LHCN-M2 (cell line): ENCODE results near the gene TMEM200B. TPM values are rescaled to one million over a fixed set of nuclear protein-coding genes. Genes with fewer than 3 reads are reported as not detected.
"Not testable (repeated sequence)": the region's sequence is repeated elsewhere in the genome, so short reads cannot be mapped to it uniquely, and the experiment has no call there.

Source experiments
- DNase-seq: peaks from one replicate; pipeline ENCODE4 v3.0.0-alpha.2; 2012; ENCODE audit warnings: low read depth
- total RNA-seq: library from RNA; depleted of rRNA; stranded (reverse); fragments of >200 nt; gene quantifications from 2 replicates; pipeline ENCODE4 v1.2.3, GENCODE V29; 2014; rRNA removed

TMEM200B gene
- total RNA-seq, 1 experiment from 2014 or later: 0.17 TPM

- DNase-seq: no peak
These were observed 10.8 kb downstream of the TMEM200B start for GRCh38 chr1:29112705-29113412.

DNA sequence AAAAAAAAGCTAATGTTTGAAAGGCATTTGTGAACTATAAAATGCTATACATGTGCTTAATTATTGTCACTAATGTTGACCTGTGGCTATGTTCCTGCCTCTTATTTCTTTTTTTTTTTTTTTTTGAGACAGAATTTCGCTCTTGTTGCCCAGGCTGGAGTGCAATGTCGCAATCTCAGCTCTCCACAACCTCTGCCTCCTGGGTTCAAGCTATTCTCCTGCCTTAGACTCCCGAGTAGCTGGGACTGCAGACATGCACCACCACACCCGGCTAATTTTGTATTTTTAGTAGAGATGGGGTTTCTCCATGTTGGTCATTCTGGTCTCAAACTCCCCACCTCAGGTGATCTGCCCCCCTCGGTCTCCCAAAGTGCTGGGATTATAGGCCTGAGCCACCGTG lies 15.7 kb downstream of the TMEM200B start:
- DNase-seq: not testable (repeated sequence)

- peak; percentile 41 for DNase-seq
These were observed 17.9 kb downstream of the TMEM200B start for GRCh38 chr1:29105822-29106221.

DNA sequence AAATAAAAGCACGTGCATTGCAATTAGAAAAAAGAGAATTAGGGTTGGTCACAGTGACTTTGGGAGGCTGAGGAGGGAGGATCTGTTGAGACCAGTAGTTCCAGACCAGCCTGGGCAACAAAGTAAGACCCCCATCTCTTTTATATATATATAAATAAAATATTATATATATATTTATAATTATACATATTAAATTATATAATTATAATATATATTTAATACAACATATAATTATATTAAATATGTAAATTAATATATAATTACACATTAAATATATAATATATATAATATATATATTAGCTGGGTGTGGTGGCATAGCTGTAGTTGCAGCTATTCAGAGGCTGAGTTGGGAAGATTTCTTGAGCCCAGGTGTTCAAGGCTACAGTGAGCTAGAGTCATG lies 23.2 kb downstream of the TMEM200B start:
- no peak for DNase-seq

- DNase-seq: no peak
These were observed 24.4 kb downstream of the TMEM200B start for GRCh38 chr1:29099286-29099685.

- DNase-seq: no peak
These were observed 27.3 kb downstream of the TMEM200B start for GRCh38 chr1:29096231-29096886.

GRCh38 chr1:29094954-29095353 lies 28.7 kb downstream of the TMEM200B start:
- no peak for DNase-seq

DNA sequence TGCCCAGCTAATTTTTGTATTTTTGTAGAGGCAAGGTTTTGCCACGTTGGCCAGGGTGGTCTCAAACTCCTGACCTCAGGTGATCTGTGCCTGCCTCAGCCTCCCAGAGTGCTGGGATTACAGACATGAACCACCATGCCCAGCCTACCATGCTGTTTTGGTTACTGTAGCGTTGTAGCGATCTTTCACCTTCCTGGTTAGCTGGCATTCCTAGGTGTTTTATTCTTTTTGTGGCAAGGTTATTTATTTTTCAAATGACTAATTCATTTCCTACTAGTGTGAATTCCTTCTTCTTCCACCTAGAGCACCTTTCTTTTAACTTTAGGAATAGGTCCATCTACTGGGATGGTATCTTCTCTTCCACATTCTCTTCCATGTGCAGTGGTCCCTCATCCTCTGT lies 29.3 kb downstream of the TMEM200B start:
- DNase-seq: no peak

GRCh38 chr1:29092704-29093103 lies 31.0 kb downstream of the TMEM200B start:
- not testable (repeated sequence) for DNase-seq

DNA sequence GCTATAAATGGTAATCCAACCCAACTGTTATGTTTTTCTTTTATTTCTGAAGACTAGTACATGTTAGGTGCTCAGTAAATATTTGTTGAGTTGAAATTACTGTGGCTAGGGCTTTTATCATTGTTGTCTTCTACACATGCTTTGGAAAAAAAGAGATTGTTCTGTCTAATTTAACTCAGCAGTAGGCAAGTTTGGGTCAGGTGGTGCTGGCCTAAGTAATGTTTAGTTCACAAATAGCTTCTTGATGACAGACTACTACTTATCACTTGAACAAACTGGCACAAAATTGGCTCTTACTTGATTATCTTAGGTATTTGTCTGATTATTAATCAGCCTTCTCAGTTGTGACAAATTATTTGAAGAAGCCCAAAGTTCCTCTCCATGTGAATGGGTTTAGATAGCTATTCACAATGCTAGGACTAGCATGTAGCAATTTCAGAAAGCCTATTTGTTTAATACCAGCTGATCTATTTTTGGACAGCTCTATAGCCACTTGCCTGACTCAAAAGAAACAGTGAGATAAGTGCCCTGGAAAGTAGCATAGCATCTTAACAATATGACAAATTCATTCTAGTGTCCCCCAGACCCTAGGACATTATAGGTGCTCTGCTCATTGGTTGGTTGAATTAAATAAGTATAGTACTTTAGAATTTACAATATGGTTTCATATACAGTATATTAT lies 32.6 kb downstream of the TMEM200B start:
- no peak for DNase-seq

DNA sequence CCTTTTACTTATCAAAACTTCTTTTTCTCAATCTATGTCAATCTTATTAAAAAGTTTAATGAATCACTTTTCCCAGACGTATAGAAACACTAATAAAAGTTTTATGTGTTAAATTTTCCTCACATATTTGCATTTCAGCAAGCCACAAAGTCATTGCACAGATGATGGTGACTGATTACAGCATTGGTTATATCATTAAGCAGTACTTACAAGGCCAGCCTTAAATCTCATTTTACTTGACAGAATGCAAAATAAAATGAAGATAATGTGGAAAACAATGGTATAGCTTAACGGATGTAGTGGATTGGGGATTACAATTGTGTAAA lies 39.5 kb downstream of the TMEM200B start:
- DNase-seq: no peak

DNA sequence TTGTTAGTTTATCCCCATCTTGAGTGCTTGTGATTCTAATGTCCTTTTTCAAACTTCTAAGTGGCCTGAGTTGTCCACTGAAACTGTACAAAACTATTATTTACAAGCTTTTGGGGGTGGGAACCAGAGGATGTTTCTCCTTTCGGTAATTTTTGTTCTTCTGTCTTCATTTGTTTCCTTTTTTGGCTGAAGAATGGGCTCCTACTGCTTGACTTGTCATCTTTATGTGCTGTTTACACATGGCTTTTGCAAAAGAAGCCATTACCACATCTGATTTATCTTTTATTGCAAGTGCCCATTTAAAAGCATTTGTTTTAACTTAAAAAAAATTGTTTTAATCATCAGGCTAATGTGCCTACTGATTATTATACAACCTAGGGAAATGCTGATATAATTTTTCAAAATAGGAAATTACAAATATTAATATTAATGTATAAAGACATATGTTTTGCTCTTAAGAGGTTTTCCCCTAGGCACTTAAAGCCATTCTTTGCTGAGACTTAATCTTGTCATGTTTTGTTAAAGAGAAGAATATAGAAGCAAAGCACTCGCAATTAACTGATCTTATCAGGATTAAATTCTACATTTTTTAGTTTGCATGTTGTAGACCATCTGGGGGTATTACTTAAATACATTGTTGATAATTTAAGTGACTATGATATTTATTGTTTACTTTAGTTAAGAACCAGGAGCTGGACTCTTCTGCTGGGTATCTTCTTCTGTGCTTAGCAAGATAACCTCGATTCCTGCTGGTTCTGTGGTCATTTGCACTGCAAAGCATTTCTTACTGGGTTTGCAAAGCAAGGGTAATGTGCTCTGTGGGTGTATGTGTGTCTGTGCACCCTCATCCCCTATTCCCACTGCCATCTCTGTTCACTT lies 40.1 kb downstream of the TMEM200B start:
- no peak for DNase-seq

DNA sequence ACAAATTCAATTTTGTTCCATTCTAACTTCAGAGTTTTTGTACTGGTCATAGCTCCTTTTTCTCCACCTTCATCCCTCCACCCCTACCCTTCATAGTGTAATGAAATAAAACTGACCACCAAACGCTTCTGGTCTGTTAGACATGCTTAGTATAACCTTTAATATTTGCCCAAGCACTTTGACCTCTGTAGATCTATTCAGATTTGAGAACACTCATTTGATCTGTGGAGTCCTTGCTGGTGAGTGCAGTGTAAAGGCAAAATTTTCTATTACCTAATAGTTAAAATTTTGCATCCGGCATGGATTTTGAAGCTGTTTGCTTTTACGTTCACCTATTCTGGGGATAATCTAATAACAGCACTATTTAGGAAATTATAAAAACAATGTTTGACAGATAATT lies 41.2 kb downstream of the TMEM200B start:
- no peak for DNase-seq

- DNase-seq: no peak
These were observed 42.5 kb downstream of the TMEM200B start for GRCh38 chr1:29081201-29081600.

DNA sequence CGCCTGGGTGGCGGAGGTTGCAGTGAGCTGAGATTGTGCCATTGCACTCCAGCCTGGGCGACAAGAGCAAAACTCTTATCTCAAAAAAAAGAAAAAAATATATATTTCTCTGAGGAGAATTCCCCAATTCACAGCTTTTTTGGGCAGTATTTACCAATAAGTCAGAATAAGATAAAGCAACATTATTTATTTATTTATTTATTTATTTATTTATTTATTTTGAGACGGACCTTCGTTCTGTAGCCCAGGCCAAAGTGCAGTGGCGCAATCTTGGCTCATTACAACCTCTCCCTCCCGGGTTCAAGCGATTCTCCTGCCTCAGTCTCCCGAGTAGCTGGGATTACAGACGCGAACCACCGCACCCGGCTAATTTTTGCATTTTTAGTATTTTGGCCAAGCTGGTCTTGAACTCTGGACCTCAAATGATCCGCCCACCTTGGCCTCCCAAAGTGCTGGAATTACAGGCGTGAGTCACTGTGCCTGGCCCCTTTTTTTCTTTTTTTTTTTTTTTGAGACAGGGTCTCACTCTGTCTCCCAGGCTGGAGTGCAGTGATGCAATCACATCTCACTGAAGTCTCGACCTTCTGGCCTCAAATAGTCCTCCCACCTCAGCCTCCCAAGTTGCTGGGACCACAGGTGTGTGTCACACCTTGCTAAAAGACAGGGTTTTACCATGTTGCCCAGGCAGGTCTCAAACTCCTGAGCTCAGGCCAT lies 43.6 kb downstream of the TMEM200B start:
- not testable (repeated sequence) for DNase-seq

DNA sequence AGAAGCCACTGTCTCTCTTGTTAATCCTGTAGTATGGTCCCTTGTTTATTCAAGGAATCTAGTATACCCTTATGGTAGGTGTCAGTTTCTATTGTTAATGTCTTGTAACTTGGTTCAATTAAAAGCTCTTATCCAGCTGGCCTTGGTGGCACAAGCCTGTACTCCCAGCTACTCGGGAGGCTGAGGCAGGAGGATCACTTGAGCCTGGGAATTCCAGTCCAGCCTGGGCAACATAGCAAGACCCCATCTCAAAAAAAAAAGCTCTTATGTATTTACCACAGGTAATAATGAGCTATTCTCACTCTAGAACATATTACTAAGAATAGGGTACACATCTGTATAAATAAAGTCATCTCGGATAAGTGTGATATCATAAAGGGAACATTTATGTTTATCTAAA lies 46.5 kb downstream of the TMEM200B start:
- no peak for DNase-seq

Other genes starting within 250 kb of the TMEM200B start
- gene EPB41, start 209.3 kb downstream of the TMEM200B start, total RNA-seq: 0.11 TPM in 1 of 2 replicates, not detected in the other
- 51.9 and 55.9 TPM in 2 replicates for gene SRSF4, start 58.0 kb upstream of the TMEM200B start, total RNA-seq
- gene MECR, start 107.0 kb upstream of the TMEM200B start, total RNA-seq: 32.4 and 33.3 TPM in 2 replicates
- gene PTPRU, start 112.6 kb upstream of the TMEM200B start, total RNA-seq: 86.0 and 96.7 TPM in 2 replicates